Thyroid gland (tissue), 4 donors: ENCODE data around the gene LZTS2. TPM values are rescaled to one million over a fixed set of nuclear protein-coding genes. Genes with fewer than 3 reads are reported as not detected.

Source experiments
- DNase-seq, 2 donors: peaks; one replicate each; pipeline ENCODE4 v3.0.0-alpha.2; 2019
- H3K27ac ChIP-seq, 3 donors: fragments of 200-600 bp; sonication (generic); 1 replicate in 2 of 3; 2 replicates in 1 of 3; pipeline ENCODE4 v1.5.1; 2016 to 2019; ENCODE audit warnings: mild to moderate bottlenecking in 1 of 3, moderate library complexity in 1 of 3
- H3K27me3 ChIP-seq: fragments of 200-600 bp; sonication (generic); one replicate; pipeline ENCODE4 v1.5.1; 2019
- H3K36me3 ChIP-seq, 2 donors: fragments of 200-600 bp; sonication (generic); one replicate each; pipeline ENCODE4 v1.5.1; 2016 to 2019
- H3K4me1 ChIP-seq, 2 donors: fragments of 200-600 bp; sonication (generic); one replicate each; pipeline ENCODE4 v1.5.1; 2017 to 2019
- H3K4me3 ChIP-seq, 3 donors: fragments of 200-600 bp; sonication (generic); replicated peaks in 1 of 3; 1 replicate in 2 of 3; 2 replicates in 1 of 3; pipeline ENCODE4 v1.5.1; 2016; ENCODE audit warnings: mild to moderate bottlenecking in 1 of 3
- H3K9me3 ChIP-seq: fragments of 200-600 bp; sonication (generic); one replicate; pipeline ENCODE4 v1.5.1; 2017
- POLR2A ChIP-seq, 2 donors: fragments of 450-650 bp; IDR thresholded peaks; one replicate each; pipeline ENCODE4 v1.6.1; 2017; ENCODE audit warnings: antibody characterized with exemption in 2 of 2, mild to moderate bottlenecking in 2 of 2, moderate library complexity in 1 of 2
- WGBS, 2 donors: methylation state at CpG; one replicate each; pipeline ENCODE4 v1.1.5; 2017; 5-methylcytosine and 5-hydroxymethylcytosine counted together
- intact Hi-C: fragments of 100-400 bp; cut with DNase I; formaldehyde crosslinking; loops from one replicate; pipeline ENCODE4 v1.15.1; 2023
- total RNA-seq, 4 donors: library from RNA; depleted of rRNA; stranded (reverse); fragments of >200 nt; gene quantifications; one replicate each; pipeline ENCODE4 v1.2.3, GENCODE V29; 2016
- TF ChIP-seq, protein P1 (sequence below), 6 experiments: fragments of 200-600 bp in 3 of 6; fragments of 450-650 bp in 3 of 6; sonication (generic) in 3 of 6; IDR thresholded peaks; one replicate each; pipeline ENCODE4 v1.5.1; 2016 to 2019; ENCODE audit warnings: antibody characterized with exemption in 6 of 6, mild to moderate bottlenecking in 2 of 6, inconsistent platforms in 1 of 6, moderate library complexity in 1 of 6

LZTS2 gene
- total RNA-seq, 4 donors from 2014 or later, result 75.4 to 107 (median 88.1) TPM

DNA sequence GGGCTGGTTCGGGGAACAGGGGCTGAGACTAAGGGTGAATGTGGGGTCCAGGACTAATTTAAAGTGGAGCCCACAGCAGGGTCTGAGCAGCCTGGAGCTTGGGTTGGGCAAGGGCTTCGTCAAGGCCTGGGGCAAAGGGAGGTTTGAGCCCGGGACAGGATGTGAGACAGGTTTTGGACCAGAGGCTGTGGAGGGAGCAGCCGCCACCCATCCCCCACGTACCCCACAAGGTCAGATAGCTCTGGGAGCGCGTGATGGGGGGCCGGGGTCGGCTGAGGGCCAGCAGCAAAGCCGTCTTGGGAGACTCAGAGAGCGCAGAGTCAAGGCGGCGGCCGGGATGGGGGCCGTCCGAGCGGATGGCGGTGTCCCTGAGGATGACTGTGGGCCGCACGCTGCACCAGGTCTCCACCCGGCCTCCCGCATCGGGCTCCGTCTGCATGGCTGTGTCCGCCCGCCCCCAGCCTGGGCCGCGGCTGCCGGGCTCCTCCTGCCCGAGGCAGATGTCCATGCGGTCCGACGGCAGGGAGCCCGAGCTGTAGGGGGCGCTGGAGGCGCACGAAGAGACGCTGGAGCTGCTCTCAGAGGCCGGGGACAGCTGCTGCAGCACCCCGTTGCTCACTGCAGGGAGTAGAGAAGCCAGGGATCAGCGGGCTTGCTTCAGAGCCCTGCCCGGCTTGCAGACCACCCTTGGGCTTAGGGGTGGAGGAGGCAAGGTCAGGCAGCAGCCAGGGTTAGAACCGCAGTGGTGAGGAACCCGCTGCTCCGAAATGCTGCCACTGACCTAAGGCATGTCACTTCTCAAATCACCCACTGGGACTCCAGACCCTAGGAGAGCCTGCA lies 19.2 kb downstream of the LZTS2 start:
- peak; percentile 73 to 75 for DNase-seq
- peaks cover 7% of the 10 kb centered on the region for H3K27me3 ChIP-seq
- no peaks in the 10 kb centered on the region for H3K36me3 ChIP-seq
- 28 to 35% methylated on average over 7 to 23 of the region's 45 CpGs for WGBS, 2 donors
- no peak overlapping the region for H3K27ac ChIP-seq
- no peaks in the 10 kb centered on the region for H3K9me3 ChIP-seq
- TF ChIP-seq POLR2A (IDR thresholded peaks at IDR 0.05), result no peak
- TF ChIP-seq, protein P1, sequence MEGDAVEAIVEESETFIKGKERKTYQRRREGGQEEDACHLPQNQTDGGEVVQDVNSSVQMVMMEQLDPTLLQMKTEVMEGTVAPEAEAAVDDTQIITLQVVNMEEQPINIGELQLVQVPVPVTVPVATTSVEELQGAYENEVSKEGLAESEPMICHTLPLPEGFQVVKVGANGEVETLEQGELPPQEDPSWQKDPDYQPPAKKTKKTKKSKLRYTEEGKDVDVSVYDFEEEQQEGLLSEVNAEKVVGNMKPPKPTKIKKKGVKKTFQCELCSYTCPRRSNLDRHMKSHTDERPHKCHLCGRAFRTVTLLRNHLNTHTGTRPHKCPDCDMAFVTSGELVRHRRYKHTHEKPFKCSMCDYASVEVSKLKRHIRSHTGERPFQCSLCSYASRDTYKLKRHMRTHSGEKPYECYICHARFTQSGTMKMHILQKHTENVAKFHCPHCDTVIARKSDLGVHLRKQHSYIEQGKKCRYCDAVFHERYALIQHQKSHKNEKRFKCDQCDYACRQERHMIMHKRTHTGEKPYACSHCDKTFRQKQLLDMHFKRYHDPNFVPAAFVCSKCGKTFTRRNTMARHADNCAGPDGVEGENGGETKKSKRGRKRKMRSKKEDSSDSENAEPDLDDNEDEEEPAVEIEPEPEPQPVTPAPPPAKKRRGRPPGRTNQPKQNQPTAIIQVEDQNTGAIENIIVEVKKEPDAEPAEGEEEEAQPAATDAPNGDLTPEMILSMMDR (IDR thresholded peaks at IDR 0.05), result peak in 5 of 6 experiments; percentile 14 to 71 (median 53)
- intact Hi-C loops, result no loop called here
- H3K4me1 ChIP-seq, result peaks cover 0 to 7% of the 10 kb centered on the region in 2 donors
- no peak overlapping the region for H3K4me3 ChIP-seq

DNA sequence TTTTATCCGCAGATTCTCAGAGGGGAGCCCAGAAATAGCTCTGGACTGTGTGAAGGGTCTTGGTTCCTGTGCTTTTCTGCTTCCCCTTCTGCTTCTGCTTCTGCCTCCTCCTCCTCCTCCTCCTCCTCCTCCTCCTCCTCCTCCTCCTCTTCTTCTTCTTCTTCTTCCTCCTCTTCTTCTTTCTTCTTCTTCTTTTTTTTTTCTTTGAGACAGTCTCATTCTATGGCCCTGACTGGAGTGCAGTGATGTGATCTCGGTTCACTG lies 19.8 kb downstream of the LZTS2 start:
- peaks cover 7% of the 10 kb centered on the region for H3K27me3 ChIP-seq
- H3K4me3 ChIP-seq, result no peak overlapping the region
- H3K27ac ChIP-seq, result no peak overlapping the region
- TF ChIP-seq, protein P1 (IDR thresholded peaks at IDR 0.05), result no peak
- TF ChIP-seq POLR2A (IDR thresholded peaks at IDR 0.05), result no peak
- peaks cover 0 to 7% of the 10 kb centered on the region in 2 donors for H3K4me1 ChIP-seq
- H3K36me3 ChIP-seq, result no peaks in the 10 kb centered on the region
- no peaks in the 10 kb centered on the region for H3K9me3 ChIP-seq
- DNase-seq, result no peak
- intact Hi-C loops, result no loop called here
- 35 to 39% methylated on average over 2 of the region's 2 CpGs for WGBS, 2 donors

DNA sequence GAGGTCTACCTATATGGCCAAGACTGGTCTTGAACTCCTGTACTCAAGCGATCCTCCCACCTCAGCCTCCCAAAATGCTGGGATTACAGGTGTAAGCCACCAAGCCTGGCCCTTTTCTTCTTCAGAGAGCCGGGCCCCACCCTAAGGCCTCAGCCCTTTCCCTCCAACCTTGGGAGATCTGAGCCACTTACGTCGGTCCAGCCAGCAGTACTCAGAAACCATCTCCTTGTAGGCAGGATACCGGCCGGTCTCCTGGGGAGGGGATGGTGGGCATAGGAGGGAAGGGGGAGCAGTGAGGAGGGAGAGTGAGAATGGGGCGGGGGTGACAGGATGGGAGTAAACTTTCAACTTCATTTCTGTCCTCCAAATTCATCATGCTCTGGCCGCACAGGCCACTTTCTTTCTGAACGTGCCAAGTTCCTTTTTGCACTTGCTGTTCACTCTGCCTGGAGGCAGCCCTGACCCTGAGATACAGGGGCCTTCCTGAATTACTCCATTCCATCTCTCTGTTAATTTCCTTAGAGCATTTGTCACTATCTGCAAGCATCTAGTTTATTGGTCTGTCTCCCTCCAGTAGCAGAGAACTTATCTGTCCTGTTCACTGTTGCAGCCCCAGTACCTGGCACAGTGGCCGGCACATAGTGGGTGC lies 20.9 kb downstream of the LZTS2 start:
- Histone ChIP-seq H3K36me3 (no peaks in the 10 kb centered on the region), H3K4me1 (peaks cover 0 to 7% of the 10 kb centered on the region in 2 donors), H3K9me3 (no peaks in the 10 kb centered on the region), H3K4me3 (no peak overlapping the region), H3K27ac (no peak overlapping the region), H3K27me3 (peaks cover 7% of the 10 kb centered on the region)
- 80 to 87% methylated on average over 10 of the region's 10 CpGs for WGBS, 2 donors
- intact Hi-C loops, result no loop called here
- no peak for TF ChIP-seq POLR2A (IDR thresholded peaks at IDR 0.05)
- TF ChIP-seq, protein P1 (IDR thresholded peaks at IDR 0.05), result no peak
- no peak for DNase-seq

DNA sequence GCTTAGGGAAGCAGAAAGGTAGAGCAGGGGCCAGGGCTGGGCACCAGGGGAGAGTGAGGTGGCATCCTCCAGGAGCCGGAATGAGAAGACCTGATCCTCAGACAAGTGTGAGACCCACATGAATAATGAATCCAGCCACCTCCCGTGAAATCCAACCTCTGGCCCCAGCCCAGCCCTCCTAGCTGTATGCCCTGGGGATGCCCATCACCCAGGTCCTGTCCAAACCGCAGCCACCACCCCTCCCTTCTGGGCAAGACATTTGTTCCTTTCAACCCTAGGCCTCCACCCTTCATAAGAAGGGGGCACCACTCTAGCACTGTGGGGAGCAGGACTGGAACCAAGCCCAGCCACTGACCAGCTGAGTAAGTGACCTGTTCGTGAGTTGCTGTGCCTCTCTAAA lies 21.6 kb downstream of the LZTS2 start:
- DNase-seq, result no peak
- no peak overlapping the region for H3K27ac ChIP-seq
- no peaks in the 10 kb centered on the region for H3K9me3 ChIP-seq
- H3K4me1 ChIP-seq, result peaks cover 0 to 7% of the 10 kb centered on the region in 2 donors
- no peak overlapping the region for H3K4me3 ChIP-seq
- TF ChIP-seq, protein P1 (IDR thresholded peaks at IDR 0.05), result no peak
- no peak for TF ChIP-seq POLR2A (IDR thresholded peaks at IDR 0.05)
- intact Hi-C loops, result no loop called here
- no peaks in the 10 kb centered on the region for H3K36me3 ChIP-seq
- peaks cover 7% of the 10 kb centered on the region for H3K27me3 ChIP-seq
- WGBS, 2 donors, result 86 to 90% methylated on average over 4 of the region's 4 CpGs

DNA sequence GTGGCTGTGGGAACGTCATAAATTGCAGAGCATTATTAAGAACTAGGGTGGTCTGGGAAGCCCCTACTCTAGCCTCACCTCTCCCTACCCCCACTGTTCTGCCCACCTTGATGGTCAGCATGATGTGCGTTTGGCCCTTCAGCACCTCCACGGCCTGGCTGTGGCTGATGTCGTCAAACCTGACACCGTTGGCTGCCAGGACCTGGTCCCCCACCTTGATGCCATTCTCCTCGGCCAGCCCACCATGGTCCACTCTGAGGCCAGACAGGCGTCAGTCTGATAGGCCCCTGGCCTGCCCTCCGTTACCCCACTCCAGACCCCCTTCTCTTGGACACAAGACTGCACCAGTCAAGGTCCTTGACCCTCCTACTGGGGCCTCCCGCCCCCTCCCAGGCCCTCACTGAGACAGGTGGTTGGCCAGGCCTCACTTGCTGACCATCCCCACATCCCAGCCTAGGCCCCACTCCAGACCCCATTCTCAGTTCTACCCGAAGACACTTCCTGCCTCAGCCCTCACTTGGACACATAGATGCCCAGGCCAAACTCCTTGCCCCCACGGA lies 22.2 kb downstream of the LZTS2 start:
- H3K27ac ChIP-seq, result no peak overlapping the region
- TF ChIP-seq, protein P1 (IDR thresholded peaks at IDR 0.05), result no peak
- TF ChIP-seq POLR2A (IDR thresholded peaks at IDR 0.05), result no peak
- H3K4me3 ChIP-seq, result no peak overlapping the region
- H3K36me3 ChIP-seq, result no peaks in the 10 kb centered on the region
- 83 to 88% methylated on average over 10 to 11 of the region's 11 CpGs for WGBS, 2 donors
- intact Hi-C loops, result no loop called here
- peaks cover 7% of the 10 kb centered on the region for H3K27me3 ChIP-seq
- H3K9me3 ChIP-seq, result no peaks in the 10 kb centered on the region
- DNase-seq, result no peak
- peaks cover 0 to 7% of the 10 kb centered on the region in 2 donors for H3K4me1 ChIP-seq
